Measurements from ENCODE around the gene ANKRD33.

ANKRD33 gene

GRCh38 chr12:51863363-51863932 lies 24.5 kb upstream of the ANKRD33 start:
- DNase-seq: no peak

DNA sequence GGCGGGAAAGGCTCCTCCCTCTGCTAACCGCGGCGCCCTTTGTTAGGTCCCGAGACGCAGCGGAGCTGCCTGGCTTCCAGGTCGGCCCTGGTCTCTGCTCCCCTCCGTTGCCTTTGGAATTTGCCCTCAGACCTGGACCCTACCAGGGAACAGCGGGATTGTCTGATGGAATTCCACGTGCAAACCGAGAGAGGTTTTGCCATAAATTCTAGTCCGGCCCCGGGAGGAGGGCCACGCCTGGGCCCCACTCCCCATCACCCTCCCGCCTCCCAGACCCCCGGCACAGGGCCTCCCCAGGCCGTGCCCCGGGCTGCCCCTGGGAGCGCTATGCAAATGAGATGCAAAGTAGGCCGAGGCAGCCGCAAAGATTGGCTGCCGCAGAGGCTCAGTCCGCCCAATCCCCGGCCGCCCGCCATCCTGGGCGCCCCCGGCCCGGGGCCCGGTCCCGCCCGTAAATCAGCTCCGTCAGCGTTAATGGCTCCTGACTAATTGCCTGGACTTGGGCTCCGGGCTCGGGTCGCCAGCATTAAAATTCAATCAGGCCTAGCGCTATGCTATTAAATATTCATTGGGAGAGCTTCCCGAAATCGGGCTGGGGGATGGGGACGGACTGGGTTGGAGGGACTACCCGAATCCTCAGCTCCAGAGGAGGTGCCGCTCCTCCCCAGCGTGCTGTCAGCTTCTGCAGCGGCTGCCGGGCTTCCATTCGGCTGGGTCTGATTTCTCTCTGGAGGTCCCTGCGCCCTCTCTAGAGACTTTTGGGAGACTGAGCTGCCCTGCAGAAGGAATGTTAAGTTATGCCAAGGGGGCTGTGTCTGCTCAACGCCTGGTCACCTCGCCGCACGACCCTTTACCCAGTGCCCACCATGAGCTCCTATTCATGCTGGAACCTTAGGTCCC lies 23.7 kb upstream of the ANKRD33 start:
- DNase-seq: no peak

DNA sequence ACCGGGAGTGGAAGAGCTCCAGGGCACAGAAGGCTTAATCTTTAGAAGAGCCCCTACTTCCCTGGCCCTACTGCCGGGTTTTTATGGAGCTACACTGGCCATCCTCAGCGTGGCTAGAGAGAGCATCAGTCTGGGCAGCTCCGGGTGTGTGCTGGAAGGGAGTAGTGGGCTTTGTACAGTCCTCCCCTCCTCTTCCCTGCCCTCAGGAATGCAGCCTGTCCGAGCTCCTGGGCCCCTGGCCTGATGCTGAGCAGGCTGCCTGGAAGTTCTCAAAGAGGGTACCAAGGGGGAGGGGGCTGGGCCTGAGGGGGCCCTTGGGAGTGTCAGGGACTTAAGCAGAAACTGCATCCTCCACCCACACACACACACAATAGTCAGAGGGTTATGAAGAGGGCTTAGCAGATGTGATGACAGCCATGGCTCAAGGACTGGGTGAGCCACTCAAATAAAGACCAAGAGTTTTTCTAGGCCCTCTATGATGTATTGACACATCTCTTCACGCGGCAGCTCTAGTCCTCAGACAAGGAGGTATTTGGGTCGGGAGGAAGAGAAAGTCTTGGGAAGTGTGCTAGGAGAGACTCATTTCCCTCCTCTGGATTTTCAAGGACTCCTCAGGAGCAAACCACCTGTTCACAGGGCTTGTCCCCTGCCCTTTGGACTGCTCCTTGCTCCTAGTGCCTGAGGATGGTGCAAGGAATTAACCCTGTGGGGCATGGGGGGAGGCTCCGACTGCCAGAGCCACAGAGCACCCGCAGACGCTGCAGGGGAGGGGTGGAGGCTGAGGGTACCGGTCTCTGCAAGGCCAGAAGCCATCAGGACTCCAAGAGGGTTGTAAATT lies 22.9 kb upstream of the ANKRD33 start:
- DNase-seq: no peak

GRCh38 chr12:51865757-51866270 lies 22.1 kb upstream of the ANKRD33 start:
- DNase-seq: no peak

DNA sequence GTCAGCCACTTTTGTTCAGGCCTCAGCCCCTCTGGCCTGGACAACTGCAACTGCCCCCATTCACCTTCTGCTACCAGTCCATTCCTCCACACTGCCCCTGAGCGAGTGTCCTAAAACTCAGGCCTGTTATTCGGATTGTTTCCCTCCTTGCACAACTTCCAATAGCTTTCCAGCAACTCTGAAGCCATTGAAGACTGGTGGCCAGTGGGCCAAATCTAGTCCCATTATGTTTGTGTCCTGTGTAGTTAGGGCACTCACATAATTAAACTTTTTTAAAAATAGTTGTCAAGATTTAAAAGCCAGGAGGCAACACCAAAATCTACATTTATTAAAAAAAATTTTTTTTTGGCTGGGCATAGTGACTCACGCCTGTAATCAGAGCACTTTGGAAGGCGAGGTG lies 21.6 kb upstream of the ANKRD33 start:
- no peak for DNase-seq

- DNase-seq: no peak
These were observed 21.1 kb upstream of the ANKRD33 start for GRCh38 chr12:51866762-51867161.

DNA sequence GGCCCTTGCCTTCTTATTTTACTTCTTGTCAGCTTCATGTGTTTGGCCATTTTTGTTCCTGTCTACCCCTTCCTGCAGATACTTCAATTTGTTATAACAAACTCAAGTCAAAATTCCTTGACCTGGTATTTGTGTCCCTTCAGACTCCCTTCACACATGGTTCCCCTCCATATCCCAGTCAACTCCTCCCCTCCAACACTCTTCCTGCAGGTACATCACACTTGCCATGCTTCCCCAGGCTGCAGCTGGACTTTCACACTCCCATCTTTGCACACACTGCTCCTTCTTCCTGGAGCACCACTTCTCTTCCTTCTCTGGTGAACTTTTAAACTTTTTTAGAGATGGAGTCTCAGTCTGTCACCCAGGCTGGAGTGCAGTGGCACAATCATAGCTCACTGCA lies 20.5 kb upstream of the ANKRD33 start:
- no peak for DNase-seq

DNA sequence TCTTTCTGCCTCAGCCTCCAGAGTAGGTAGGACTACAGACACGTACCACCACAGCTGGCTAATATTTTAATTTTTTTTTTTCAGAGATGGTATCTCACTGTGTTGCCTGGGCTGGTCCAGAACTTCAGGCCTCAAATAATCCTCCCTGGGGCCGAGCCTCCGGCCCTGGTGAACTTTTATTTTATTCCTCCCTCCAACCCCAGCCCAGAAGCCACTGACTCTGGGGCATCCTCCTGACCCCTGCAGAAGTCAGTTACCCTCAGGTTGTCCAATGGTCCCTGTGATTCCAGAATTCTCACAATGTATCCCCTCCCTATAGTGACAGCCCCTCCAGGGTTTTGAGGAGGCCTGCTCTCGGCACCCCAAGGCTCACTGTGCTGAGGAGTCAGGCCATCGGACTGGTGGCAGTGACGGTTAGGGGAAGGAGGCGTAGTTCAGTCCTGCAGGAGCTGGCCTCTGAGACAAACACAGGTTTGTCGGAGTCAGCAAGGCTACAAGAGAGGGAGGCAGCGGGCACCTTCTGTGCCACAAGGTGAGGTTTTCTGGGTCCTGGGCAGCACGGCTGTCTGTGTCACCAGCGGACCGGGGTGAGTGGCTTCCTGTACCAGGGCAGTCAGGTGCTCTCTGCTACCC lies 20.0 kb upstream of the ANKRD33 start:
- DNase-seq: no peak

- DNase-seq: no peak
These were observed 18.9 kb upstream of the ANKRD33 start for GRCh38 chr12:51868821-51869495.

DNA sequence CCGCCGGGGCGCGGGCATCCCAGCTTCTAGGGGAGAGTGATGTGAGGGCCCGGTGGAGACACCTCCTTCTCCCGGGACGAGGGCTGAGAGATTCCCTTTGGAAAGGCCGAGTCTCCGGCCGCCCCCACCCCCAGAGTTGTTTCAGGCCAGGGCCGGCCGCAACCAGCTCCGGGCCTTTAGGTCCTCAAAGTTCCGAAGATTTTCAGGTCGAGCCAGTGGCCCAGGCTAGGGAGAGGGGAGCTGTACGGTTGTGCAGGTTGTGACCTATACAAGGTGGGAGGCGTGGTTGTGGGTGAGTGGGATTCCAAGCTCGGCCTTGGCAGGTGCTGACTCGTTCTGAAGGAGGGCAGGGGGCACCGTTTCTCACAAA lies 18.4 kb upstream of the ANKRD33 start:
- DNase-seq: no peak

- no peak for DNase-seq
These were observed 18.0 kb upstream of the ANKRD33 start for GRCh38 chr12:51869931-51870330.

GRCh38 chr12:51870504-51870903 lies 17.4 kb upstream of the ANKRD33 start:
- DNase-seq: no peak

GRCh38 chr12:51871126-51871525 lies 16.8 kb upstream of the ANKRD33 start:
- no peak for DNase-seq

GRCh38 chr12:51871918-51872688 lies 15.8 kb upstream of the ANKRD33 start:
- DNase-seq: no peak

DNA sequence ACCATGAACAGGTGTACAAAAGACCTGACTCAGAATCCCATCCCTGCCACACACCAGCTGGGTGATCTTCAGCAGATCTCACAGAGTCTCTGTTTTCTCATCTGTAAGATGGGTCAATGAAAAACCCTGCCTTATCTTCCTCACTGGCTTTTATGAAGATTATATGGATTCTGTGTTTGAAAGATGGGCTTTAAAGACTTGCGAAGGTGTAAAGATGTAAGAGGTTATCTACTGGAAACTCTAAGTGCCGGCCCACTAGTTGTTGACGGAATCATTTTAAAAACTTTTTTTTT lies 15.3 kb upstream of the ANKRD33 start:
- DNase-seq: no peak

DNA sequence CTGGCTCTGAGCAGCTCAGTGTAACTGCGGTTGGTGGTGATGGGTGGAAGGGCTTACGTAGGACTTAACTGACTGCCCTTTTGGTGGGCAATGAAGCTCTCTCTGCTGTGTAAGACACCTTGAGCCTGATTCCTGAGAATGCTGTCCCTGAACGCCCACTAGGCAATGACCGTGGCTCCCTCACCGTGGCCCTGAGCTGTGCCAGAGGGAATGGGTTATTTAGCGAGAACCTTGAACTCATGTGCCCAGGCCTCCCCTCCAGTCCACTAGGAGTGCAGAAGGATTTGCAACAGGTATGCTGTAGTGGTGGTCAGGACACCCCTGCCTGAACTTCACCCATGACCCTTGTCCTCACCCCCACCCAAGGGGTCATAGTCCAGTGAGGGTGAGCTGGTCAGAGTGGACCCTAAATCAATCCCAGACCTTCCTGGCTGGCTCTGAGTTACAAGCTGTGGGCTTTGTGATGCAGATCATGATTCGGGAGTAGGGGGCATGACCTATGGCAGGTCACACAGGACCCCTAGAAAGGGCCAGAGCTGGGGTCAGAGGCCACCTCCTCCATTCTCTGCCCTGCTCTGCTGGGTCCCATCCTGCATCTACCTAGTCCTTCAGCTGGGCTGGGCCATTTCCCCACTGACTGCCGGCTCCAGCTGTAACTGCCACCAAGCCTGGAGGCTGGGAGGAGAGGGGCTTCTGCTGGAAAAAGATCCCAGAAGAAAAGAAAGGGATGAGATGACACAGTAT lies 14.5 kb upstream of the ANKRD33 start:
- DNase-seq: no peak

DNA sequence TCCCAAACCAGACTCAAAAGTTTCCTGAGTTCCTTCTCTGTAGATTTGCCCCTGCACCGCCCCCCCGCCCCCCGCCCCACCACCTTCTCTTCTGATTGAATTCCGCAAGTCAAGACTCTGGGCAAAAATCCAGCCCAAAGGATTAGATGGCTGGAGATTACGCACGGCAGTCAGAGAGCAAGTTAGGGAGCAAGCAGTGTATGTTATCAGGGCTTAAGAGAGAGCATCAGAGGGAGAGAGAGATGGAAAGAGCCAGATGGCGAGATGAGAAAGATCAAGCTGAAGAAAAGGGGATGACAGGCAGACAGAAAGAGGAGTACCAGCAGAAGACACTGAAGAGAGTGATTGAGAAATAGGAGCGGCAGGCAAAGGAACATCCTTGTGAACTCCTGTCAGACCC lies 13.9 kb upstream of the ANKRD33 start:
- no peak for DNase-seq

- DNase-seq: no peak
These were observed 13.4 kb upstream of the ANKRD33 start for GRCh38 chr12:51874486-51874885.

DNA sequence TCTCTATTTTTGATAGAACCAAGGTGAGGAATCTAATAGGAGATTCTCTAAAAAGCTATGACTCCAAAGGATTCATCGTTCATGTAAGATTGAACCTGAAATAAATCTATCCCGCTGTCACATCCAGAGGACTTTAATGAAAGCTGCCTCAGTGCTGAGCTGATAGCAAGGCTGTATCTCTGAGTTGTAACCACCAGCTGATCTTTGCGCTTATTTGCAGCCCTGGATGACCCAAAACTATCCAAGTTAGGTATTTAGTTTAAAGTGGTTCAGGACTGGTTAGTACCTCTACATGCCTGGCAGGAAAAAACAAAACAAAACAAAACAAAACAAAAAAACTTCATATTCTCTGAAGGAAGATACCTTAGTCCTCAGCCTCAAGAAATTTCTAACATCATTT lies 8.8 kb upstream of the ANKRD33 start:
- no peak for DNase-seq

DNA sequence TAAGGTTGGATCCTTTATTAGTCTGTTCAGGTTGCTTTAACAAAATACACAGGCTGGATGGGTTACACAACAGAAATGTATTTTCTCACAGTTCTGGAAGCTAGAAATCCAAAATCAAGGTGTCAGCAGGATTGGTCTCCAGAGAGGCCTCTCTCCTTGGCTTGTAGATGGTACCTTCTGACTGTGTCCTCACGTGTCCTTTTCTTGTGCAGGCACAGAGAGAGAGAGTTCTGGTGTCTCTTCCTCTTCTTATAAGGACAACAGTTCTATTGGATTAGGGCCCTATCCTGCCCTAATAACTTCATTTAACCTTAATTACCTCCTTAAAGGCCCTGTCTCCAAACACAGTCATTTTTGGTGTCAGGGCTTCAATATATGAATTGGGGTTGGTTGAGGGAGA lies 4.6 kb upstream of the ANKRD33 start:
- no peak for DNase-seq

GRCh38 chr12:51883998-51884675 lies 3.8 kb upstream of the ANKRD33 start:
- no peak for DNase-seq
